ENCODE results near the gene ATP10B.

The ATP10B gene

GRCh38 chr5:160675988-160676387 lies 176.0 kb downstream of the ATP10B start:
- DNase-seq: no peak

GRCh38 chr5:160674901-160675300 lies 177.1 kb downstream of the ATP10B start:
- no peak for DNase-seq

- DNase-seq: no peak
Measured at GRCh38 chr5:160672521-160672920, 179.5 kb downstream of the ATP10B start.

- DNase-seq: no peak
Measured at GRCh38 chr5:160668356-160668755, 183.7 kb downstream of the ATP10B start.

- DNase-seq: no peak
Measured at GRCh38 chr5:160667160-160667559, 184.9 kb downstream of the ATP10B start.

GRCh38 chr5:160665460-160665859 lies 186.6 kb downstream of the ATP10B start:
- DNase-seq: no peak

GRCh38 chr5:160660132-160660531 lies 191.9 kb downstream of the ATP10B start:
- no peak for DNase-seq

GRCh38 chr5:160657622-160658458 lies 194.2 kb downstream of the ATP10B start:
- DNase-seq: no peak

- no peak for DNase-seq
Measured at GRCh38 chr5:160657068-160657507, 194.9 kb downstream of the ATP10B start.

- no peak for DNase-seq
Measured at GRCh38 chr5:160655717-160656116, 196.3 kb downstream of the ATP10B start.

GRCh38 chr5:160651692-160652645 lies 200.0 kb downstream of the ATP10B start:
- DNase-seq: no peak

- DNase-seq: no peak
Measured at GRCh38 chr5:160649304-160649703, 202.7 kb downstream of the ATP10B start.

- DNase-seq: no peak
Measured at GRCh38 chr5:160646033-160646432, 206.0 kb downstream of the ATP10B start.

GRCh38 chr5:160643616-160644240 lies 208.3 kb downstream of the ATP10B start:
- DNase-seq: no peak

- DNase-seq: no peak
Measured at GRCh38 chr5:160641405-160641804, 210.6 kb downstream of the ATP10B start.

GRCh38 chr5:160640406-160640805 lies 211.6 kb downstream of the ATP10B start:
- no peak for DNase-seq

GRCh38 chr5:160638161-160638742 lies 213.8 kb downstream of the ATP10B start:
- DNase-seq: no peak

- DNase-seq: no peak
Measured at GRCh38 chr5:160637357-160638090, 214.5 kb downstream of the ATP10B start.

- DNase-seq: no peak
Measured at GRCh38 chr5:160635663-160636062, 216.3 kb downstream of the ATP10B start.

GRCh38 chr5:160635046-160635445 lies 217.0 kb downstream of the ATP10B start:
- no peak for DNase-seq

- DNase-seq: no peak
Measured at GRCh38 chr5:160629003-160629402, 223.0 kb downstream of the ATP10B start.

- DNase-seq: no peak
Measured at GRCh38 chr5:160628619-160628968, 223.4 kb downstream of the ATP10B start.
